ENCODE results near the gene MCRIP2.

The MCRIP2 gene

GRCh38 chr16:627454-628239 lies 14.0 kb upstream of the MCRIP2 start:
- Histone ChIP-seq H3K27ac (ENCODE audit: low read depth, low read length) (no peak overlapping the region), H3K4me1 (ENCODE audit: control insufficient read depth, insufficient read depth, low read length) (peaks cover 45% of the 10 kb centered on the region), H3K27me3 (ENCODE audit: control insufficient read depth, insufficient read depth, low read length) (no peaks in the 10 kb centered on the region), H3K9me3 (ENCODE audit: control insufficient read depth, insufficient read depth, low read depth, low read length) (no peaks in the 10 kb centered on the region), H3K4me3 (ENCODE audit: low read depth, low read length) (no peak overlapping the region), H3K9ac (ENCODE audit: low read length) (no peak overlapping the region), H3K36me3 (ENCODE audit: control insufficient read depth, insufficient read depth, low read length) (peaks cover 14% of the 10 kb centered on the region; the same call in 1 of the 2 replicates)

- Histone ChIP-seq H3K9me3 (ENCODE audit: control insufficient read depth, insufficient read depth, low read depth, low read length) (no peaks in the 10 kb centered on the region), H3K27me3 (ENCODE audit: control insufficient read depth, insufficient read depth, low read length) (no peaks in the 10 kb centered on the region), H3K4me1 (ENCODE audit: control insufficient read depth, insufficient read depth, low read length) (peaks cover 40% of the 10 kb centered on the region), H3K27ac (ENCODE audit: low read depth, low read length) (no peak overlapping the region), H3K9ac (ENCODE audit: low read length) (no peak overlapping the region), H3K36me3 (ENCODE audit: control insufficient read depth, insufficient read depth, low read length) (peaks cover 18% of the 10 kb centered on the region; the same call in 1 of the 2 replicates), H3K4me3 (ENCODE audit: low read depth, low read length) (no peak overlapping the region)
These were observed 13.1 kb upstream of the MCRIP2 start for GRCh38 chr16:628321-629061.

- peaks cover 38% of the 10 kb centered on the region for H3K4me1 ChIP-seq (ENCODE audit: control insufficient read depth, insufficient read depth, low read length)
- H3K36me3 ChIP-seq (ENCODE audit: control insufficient read depth, insufficient read depth, low read length), result peaks cover 26% of the 10 kb centered on the region
- H3K9me3 ChIP-seq (ENCODE audit: control insufficient read depth, insufficient read depth, low read depth, low read length), result no peaks in the 10 kb centered on the region
- H3K27me3 ChIP-seq (ENCODE audit: control insufficient read depth, insufficient read depth, low read length), result no peaks in the 10 kb centered on the region
- H3K4me3 ChIP-seq (ENCODE audit: low read depth, low read length), result no peak overlapping the region
- H3K9ac ChIP-seq (ENCODE audit: low read length), result peak overlapping the region; percentile 42
- peak overlapping the region; percentile 44; the same call in 1 of the 2 replicates for H3K27ac ChIP-seq (ENCODE audit: low read depth, low read length)
These were observed 12.3 kb upstream of the MCRIP2 start for GRCh38 chr16:629185-629832.

- peak overlapping the region; percentile 72 for H3K27ac ChIP-seq (ENCODE audit: low read depth, low read length)
- peaks cover 27% of the 10 kb centered on the region for H3K36me3 ChIP-seq (ENCODE audit: control insufficient read depth, insufficient read depth, low read length)
- peak overlapping the region; percentile 35 for H3K9ac ChIP-seq (ENCODE audit: low read length)
- H3K4me1 ChIP-seq (ENCODE audit: control insufficient read depth, insufficient read depth, low read length), result peaks cover 35% of the 10 kb centered on the region
- peak overlapping the region; percentile 28; the same call in 1 of the 2 replicates for H3K4me3 ChIP-seq (ENCODE audit: low read depth, low read length)
- no peaks in the 10 kb centered on the region for H3K27me3 ChIP-seq (ENCODE audit: control insufficient read depth, insufficient read depth, low read length)
- H3K9me3 ChIP-seq (ENCODE audit: control insufficient read depth, insufficient read depth, low read depth, low read length), result no peaks in the 10 kb centered on the region
These were observed 11.8 kb upstream of the MCRIP2 start for GRCh38 chr16:629833-630248.

DNA sequence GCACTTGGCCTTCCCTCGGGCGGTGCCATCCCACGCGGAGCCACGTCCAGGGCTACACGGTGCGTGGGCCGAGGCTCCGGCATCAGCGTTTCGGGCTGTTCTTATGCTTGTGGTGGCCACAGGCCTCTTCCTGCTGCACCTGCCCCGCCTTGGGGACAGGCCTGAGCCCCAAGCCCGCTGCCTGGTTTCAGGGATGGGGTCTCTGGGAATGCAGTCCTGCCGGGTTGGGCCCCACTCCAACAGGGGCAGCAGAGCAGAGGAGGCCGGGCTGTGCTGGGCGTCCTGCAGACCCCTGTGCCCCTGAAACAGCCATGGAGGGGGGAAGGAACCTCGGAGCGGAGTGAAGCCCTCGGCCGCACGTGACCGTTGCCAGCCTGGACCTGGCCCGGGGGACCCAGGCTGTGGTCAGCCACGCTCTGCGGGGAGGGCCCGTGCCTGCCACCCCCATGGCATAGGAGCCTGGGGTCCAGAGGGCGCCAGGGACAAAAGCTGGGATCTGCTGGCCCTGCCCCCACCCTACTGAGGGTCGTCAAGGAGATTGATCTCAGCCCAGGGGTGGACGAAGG lies 11.3 kb upstream of the MCRIP2 start:
- Histone ChIP-seq H3K9ac (ENCODE audit: low read length) (peak overlapping the region; percentile 35), H3K36me3 (ENCODE audit: control insufficient read depth, insufficient read depth, low read length) (peaks cover 27% of the 10 kb centered on the region), H3K9me3 (ENCODE audit: control insufficient read depth, insufficient read depth, low read depth, low read length) (no peaks in the 10 kb centered on the region), H3K27ac (ENCODE audit: low read depth, low read length) (peak overlapping the region; percentile 72), H3K4me1 (ENCODE audit: control insufficient read depth, insufficient read depth, low read length) (peaks cover 35% of the 10 kb centered on the region), H3K27me3 (ENCODE audit: control insufficient read depth, insufficient read depth, low read length) (no peaks in the 10 kb centered on the region), H3K4me3 (ENCODE audit: low read depth, low read length) (peak overlapping the region; percentile 28)

DNA sequence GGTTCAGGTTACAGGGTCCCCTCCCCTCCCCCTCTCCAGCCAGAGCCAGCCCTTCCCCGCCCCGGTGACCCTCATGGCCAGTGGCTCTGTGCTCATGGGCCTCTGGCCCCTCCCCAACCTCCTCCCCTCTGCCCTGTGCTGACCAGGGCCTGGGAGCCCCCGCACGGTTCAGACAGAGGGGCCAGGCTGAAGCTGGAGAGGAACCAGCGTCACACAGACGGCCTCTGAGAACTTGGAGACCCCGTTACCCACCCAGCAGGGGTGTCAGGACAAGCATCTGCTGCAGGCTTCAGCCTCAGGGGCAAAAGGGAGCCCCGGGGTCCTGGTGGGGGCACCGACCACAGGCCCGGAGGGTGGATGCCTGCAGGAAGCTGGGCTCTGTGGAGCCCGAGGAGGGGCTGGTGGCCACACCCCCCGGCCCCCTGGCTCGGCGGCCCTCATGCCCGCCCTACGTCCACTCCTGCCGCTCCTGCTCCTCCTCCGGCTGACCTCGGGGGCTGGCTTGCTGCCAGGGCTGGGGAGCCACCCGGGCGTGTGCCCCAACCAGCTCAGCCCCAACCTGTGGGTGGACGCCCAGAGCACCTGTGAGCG lies 10.7 kb upstream of the MCRIP2 start, which contains the start of gene WFIKKN1:
Gene WFIKKN1 (plus strand): TSS at position 171 of the 591 bp plus-strand sequence. CDS start 269 bp downstream, at position 440.
- Histone ChIP-seq H3K9me3 (ENCODE audit: control insufficient read depth, insufficient read depth, low read depth, low read length) (no peaks in the 10 kb centered on the region), H3K9ac (ENCODE audit: low read length) (peak within 1 kb of the TSS; percentile 54), H3K4me3 (ENCODE audit: low read depth, low read length) (peak within 1 kb of the TSS; percentile 52), H3K36me3 (ENCODE audit: control insufficient read depth, insufficient read depth, low read length) (peaks cover 27% of the 10 kb centered on the region), H3K27ac (ENCODE audit: low read depth, low read length) (peak within 1 kb of the TSS; percentile 72), H3K27me3 (ENCODE audit: control insufficient read depth, insufficient read depth, low read length) (no peaks in the 10 kb centered on the region), H3K4me1 (ENCODE audit: control insufficient read depth, insufficient read depth, low read length) (peaks cover 35% of the 10 kb centered on the region)

GRCh38 chr16:631808-632358 lies 9.7 kb upstream of the MCRIP2 start:
- H3K4me1 ChIP-seq (ENCODE audit: control insufficient read depth, insufficient read depth, low read length), result peaks cover 33% of the 10 kb centered on the region
- no peak overlapping the region for H3K9ac ChIP-seq (ENCODE audit: low read length)
- no peaks in the 10 kb centered on the region for H3K9me3 ChIP-seq (ENCODE audit: control insufficient read depth, insufficient read depth, low read depth, low read length)
- H3K27ac ChIP-seq (ENCODE audit: low read depth, low read length), result no peak overlapping the region
- H3K4me3 ChIP-seq (ENCODE audit: low read depth, low read length), result no peak overlapping the region
- H3K27me3 ChIP-seq (ENCODE audit: control insufficient read depth, insufficient read depth, low read length), result no peaks in the 10 kb centered on the region
- peaks cover 24% of the 10 kb centered on the region for H3K36me3 ChIP-seq (ENCODE audit: control insufficient read depth, insufficient read depth, low read length)

GRCh38 chr16:632486-633335 lies 8.9 kb upstream of the MCRIP2 start:
- H3K4me1 ChIP-seq (ENCODE audit: control insufficient read depth, insufficient read depth, low read length), result peaks cover 34% of the 10 kb centered on the region
- no peak overlapping the region for H3K27ac ChIP-seq (ENCODE audit: low read depth, low read length)
- peaks cover 19% of the 10 kb centered on the region for H3K36me3 ChIP-seq (ENCODE audit: control insufficient read depth, insufficient read depth, low read length)
- no peaks in the 10 kb centered on the region for H3K27me3 ChIP-seq (ENCODE audit: control insufficient read depth, insufficient read depth, low read length)
- no peaks in the 10 kb centered on the region for H3K9me3 ChIP-seq (ENCODE audit: control insufficient read depth, insufficient read depth, low read depth, low read length)
- H3K4me3 ChIP-seq (ENCODE audit: low read depth, low read length), result no peak overlapping the region
- H3K9ac ChIP-seq (ENCODE audit: low read length), result no peak overlapping the region

DNA sequence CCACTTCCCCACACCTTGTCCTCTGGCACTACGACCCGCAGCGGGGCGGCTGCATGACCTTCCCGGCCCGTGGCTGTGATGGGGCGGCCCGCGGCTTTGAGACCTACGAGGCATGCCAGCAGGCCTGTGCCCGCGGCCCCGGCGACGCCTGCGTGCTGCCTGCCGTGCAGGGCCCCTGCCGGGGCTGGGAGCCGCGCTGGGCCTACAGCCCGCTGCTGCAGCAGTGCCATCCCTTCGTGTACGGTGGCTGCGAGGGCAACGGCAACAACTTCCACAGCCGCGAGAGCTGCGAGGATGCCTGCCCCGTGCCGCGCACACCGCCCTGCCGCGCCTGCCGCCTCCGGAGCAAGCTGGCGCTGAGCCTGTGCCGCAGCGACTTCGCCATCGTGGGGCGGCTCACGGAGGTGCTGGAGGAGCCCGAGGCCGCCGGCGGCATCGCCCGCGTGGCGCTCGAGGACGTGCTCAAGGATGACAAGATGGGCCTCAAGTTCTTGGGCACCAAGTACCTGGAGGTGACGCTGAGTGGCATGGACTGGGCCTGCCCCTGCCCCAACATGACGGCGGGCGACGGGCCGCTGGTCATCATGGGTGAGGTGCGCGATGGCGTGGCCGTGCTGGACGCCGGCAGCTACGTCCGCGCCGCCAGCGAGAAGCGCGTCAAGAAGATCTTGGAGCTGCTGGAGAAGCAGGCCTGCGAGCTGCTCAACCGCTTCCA lies 8.1 kb upstream of the MCRIP2 start:
- H3K36me3 ChIP-seq (ENCODE audit: control insufficient read depth, insufficient read depth, low read length), result peaks cover 14% of the 10 kb centered on the region
- H3K4me1 ChIP-seq (ENCODE audit: control insufficient read depth, insufficient read depth, low read length), result peaks cover 38% of the 10 kb centered on the region
- no peaks in the 10 kb centered on the region for H3K27me3 ChIP-seq (ENCODE audit: control insufficient read depth, insufficient read depth, low read length)
- H3K4me3 ChIP-seq (ENCODE audit: low read depth, low read length), result no peak overlapping the region
- H3K9me3 ChIP-seq (ENCODE audit: control insufficient read depth, insufficient read depth, low read depth, low read length), result no peaks in the 10 kb centered on the region
- H3K9ac ChIP-seq (ENCODE audit: low read length), result no peak overlapping the region
- H3K27ac ChIP-seq (ENCODE audit: low read depth, low read length), result no peak overlapping the region

All from HUES6 (cell line).